ENCODE results near the gene GJC1.

GJC1 gene

GRCh38 chr17:44850025-44850424 is 19.9 kb upstream of the GJC1 start:
- no peak overlapping the region for H3K27ac ChIP-seq (ENCODE audit: low read length)
- H3K9ac ChIP-seq (ENCODE audit: low read length), result no peak overlapping the region
- no peaks in the 10 kb centered on the region for H3K9me3 ChIP-seq (ENCODE audit: insufficient read depth, low read length)
- peaks cover 41% of the 10 kb centered on the region for H3K36me3 ChIP-seq (replicated peaks; ENCODE audit: low read depth, low read length)
- H3K4me1 ChIP-seq (ENCODE audit: low read length), result no peaks in the 10 kb centered on the region
- H3K79me2 ChIP-seq (ENCODE audit: low read length), result no peaks in the 10 kb centered on the region
- no peaks in the 10 kb centered on the region for H3K27me3 ChIP-seq (ENCODE audit: low read depth, low read length)
- no peak for TF ChIP-seq EZH2phosphoT487 (IDR thresholded peaks at IDR 0.05; ENCODE audit: low read depth)
- no peak for TF ChIP-seq CTCF (IDR thresholded peaks at IDR 0.05; ENCODE audit: low read depth, low read length)
- H4K20me1 ChIP-seq (ENCODE audit: insufficient read depth, low read length), result no peaks in the 10 kb centered on the region
- no peak overlapping the region for H3K4me3 ChIP-seq (ENCODE audit: low read length)
- no peak overlapping the region for H2AFZ ChIP-seq (ENCODE audit: low read depth, low read length)
- no peak overlapping the region for H3K4me2 ChIP-seq (ENCODE audit: low read length)

GRCh38 chr17:44848961-44849489 is 18.9 kb upstream of the GJC1 start:
- Histone ChIP-seq H3K36me3 (replicated peaks; ENCODE audit: low read depth, low read length) (peaks cover 32% of the 10 kb centered on the region), H4K20me1 (ENCODE audit: insufficient read depth, low read length) (no peaks in the 10 kb centered on the region), H3K4me2 (ENCODE audit: low read length) (no peak overlapping the region), H2AFZ (ENCODE audit: low read depth, low read length) (no peak overlapping the region), H3K27ac (ENCODE audit: low read length) (no peak overlapping the region), H3K4me3 (ENCODE audit: low read length) (no peak overlapping the region), H3K27me3 (ENCODE audit: low read depth, low read length) (no peaks in the 10 kb centered on the region), H3K79me2 (ENCODE audit: low read length) (no peaks in the 10 kb centered on the region), H3K9ac (ENCODE audit: low read length) (no peak overlapping the region), H3K9me3 (ENCODE audit: insufficient read depth, low read length) (no peaks in the 10 kb centered on the region), H3K4me1 (ENCODE audit: low read length) (no peaks in the 10 kb centered on the region)
- TF ChIP-seq CTCF (IDR thresholded peaks at IDR 0.05; ENCODE audit: low read depth, low read length) (no peak), EZH2phosphoT487 (IDR thresholded peaks at IDR 0.05; ENCODE audit: low read depth) (no peak)

- H3K27me3 ChIP-seq (ENCODE audit: low read depth, low read length), result no peaks in the 10 kb centered on the region
- TF ChIP-seq EZH2phosphoT487 (IDR thresholded peaks at IDR 0.05; ENCODE audit: low read depth) (no peak), CTCF (IDR thresholded peaks at IDR 0.05; ENCODE audit: low read depth, low read length) (no peak)
- no peak overlapping the region for H3K4me3 ChIP-seq (ENCODE audit: low read length)
- H3K27ac ChIP-seq (ENCODE audit: low read length), result no peak overlapping the region
- no peak overlapping the region for H2AFZ ChIP-seq (ENCODE audit: low read depth, low read length)
- no peaks in the 10 kb centered on the region for H3K9me3 ChIP-seq (ENCODE audit: insufficient read depth, low read length)
- H3K36me3 ChIP-seq (replicated peaks; ENCODE audit: low read depth, low read length), result peaks cover 26% of the 10 kb centered on the region
- H3K9ac ChIP-seq (ENCODE audit: low read length), result no peak overlapping the region
- H3K4me2 ChIP-seq (ENCODE audit: low read length), result no peak overlapping the region
- no peaks in the 10 kb centered on the region for H3K4me1 ChIP-seq (ENCODE audit: low read length)
- no peaks in the 10 kb centered on the region for H4K20me1 ChIP-seq (ENCODE audit: insufficient read depth, low read length)
- no peaks in the 10 kb centered on the region for H3K79me2 ChIP-seq (ENCODE audit: low read length)
Observed at GRCh38 chr17:44848257-44848795, 18.2 kb upstream of the GJC1 start.

- H3K4me1 ChIP-seq (ENCODE audit: low read length), result no peaks in the 10 kb centered on the region
- no peak within 1 kb of the TSS for H3K27ac ChIP-seq (ENCODE audit: low read length)
- TF ChIP-seq CTCF (IDR thresholded peaks at IDR 0.05; ENCODE audit: low read depth, low read length), result no peak
- TF ChIP-seq EZH2phosphoT487 (IDR thresholded peaks at IDR 0.05; ENCODE audit: low read depth), result no peak
- no peaks in the 10 kb centered on the region for H3K9me3 ChIP-seq (ENCODE audit: insufficient read depth, low read length)
- peaks cover 22% of the 10 kb centered on the region for H3K36me3 ChIP-seq (replicated peaks; ENCODE audit: low read depth, low read length)
- H4K20me1 ChIP-seq (ENCODE audit: insufficient read depth, low read length), result no peaks in the 10 kb centered on the region
- no peak within 1 kb of the TSS for H3K4me2 ChIP-seq (ENCODE audit: low read length)
- H3K9ac ChIP-seq (ENCODE audit: low read length), result no peak within 1 kb of the TSS
- no peak within 1 kb of the TSS for H3K4me3 ChIP-seq (ENCODE audit: low read length)
- H3K79me2 ChIP-seq (ENCODE audit: low read length), result no peaks in the 10 kb centered on the region
- no peak within 1 kb of the TSS for H2AFZ ChIP-seq (ENCODE audit: low read depth, low read length)
- no peaks in the 10 kb centered on the region for H3K27me3 ChIP-seq (ENCODE audit: low read depth, low read length)
Observed at GRCh38 chr17:44847586-44847985, 17.5 kb upstream of the GJC1 start, which contains the start of gene HIGD1B. Gene HIGD1B (plus strand): TSS chr17:44847883. CDS start chr17:44848153, 270 bp downstream.

Measured in OCI-LY3 (cell line).